Hematopoietic multipotent progenitor cell treated with erythropoietin and hydrocortisone succinate and interleukin-3 and kit ligand, for 17 days (in vitro differentiated cells): ENCODE results near the gene ARL4A.
A peak's percentile ranks its signal among the peaks of the same experiment; 100 is the strongest.
"Not testable (repeated sequence)": the region's sequence is repeated elsewhere in the genome, so short reads cannot be mapped to it uniquely, and the experiment has no call there.

Experiments used
- DNase-seq: peaks from one replicate; pipeline ENCODE4 v3.0.0-alpha.2; 2015; ENCODE audit warnings: low spot score

Gene ARL4A

GRCh38 chr7:12670000-12670729 is 17.3 kb upstream of the ARL4A start:
- no peak for DNase-seq

DNA sequence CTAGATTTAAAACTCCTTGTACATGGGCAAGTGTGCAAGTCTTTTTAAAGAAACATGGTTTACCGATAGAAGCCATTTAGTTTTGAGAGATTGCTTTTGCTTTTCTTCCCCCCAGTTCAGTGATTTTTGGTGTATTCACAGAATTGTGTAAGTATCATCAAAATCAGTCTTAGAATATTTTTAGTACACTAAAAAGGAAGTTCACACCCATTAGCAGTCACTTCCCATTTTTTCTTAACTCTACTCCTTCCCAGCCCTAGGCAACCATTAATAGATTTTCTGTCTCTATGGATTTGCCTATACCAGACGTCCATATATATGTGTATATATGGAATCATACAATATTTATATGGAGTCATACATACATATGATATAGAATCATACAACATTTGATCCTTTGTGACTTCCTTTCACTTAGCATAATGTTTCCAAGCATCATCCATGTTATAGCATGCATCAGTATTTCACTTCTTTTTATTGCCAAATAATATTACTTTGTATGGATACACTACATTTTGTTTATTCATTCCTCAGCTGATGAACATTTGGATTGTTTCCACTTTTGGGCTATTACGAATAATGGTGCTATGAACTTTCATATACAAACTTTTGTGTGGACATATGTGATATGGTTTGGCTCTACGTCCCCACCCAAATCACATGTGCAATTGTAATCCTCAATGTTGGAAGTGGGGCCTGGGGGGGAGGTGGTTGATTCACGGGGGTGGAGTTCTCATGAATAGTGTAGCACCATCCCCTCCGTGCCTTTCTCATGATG is 16.5 kb upstream of the ARL4A start:
- DNase-seq: no peak

DNA sequence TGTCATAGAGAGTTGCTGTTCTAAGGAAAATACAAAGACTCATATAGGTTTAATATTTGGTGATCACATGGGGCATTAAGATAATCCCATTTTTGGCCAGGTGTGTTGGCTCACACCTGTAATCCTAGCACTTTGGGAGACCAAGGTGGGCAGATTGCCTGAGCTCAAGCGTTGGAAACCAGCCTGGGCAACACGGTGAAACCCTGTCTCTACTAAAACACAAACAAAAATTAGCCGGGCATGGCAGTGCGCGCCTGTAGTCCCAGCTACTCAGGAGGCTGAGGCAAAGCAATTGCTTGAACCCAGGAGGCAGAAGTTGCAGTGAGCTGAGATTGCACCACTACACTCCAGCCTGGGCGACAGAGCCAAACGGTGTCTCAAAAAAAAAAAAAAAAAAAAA is 14.0 kb upstream of the ARL4A start:
- not testable (repeated sequence) for DNase-seq

DNA sequence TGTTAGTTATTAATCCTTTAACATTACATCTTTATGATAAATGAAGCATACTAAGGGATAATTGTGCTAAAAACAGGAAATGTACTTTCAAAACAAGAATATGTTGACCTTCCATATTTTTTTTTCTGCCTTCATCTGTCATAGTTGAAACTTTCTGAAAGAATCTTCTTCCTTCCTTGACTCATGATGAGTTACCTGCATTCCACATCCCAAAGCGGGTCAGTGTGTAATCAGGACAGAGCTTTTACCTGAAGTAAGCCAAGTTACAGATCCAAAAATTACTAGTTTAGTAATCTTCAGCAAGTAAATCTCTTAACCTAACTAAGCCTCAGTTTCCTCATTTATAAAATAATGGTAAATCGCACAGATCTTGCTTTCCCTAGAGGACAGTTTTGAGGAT is 13.4 kb upstream of the ARL4A start:
- DNase-seq: no peak

DNA sequence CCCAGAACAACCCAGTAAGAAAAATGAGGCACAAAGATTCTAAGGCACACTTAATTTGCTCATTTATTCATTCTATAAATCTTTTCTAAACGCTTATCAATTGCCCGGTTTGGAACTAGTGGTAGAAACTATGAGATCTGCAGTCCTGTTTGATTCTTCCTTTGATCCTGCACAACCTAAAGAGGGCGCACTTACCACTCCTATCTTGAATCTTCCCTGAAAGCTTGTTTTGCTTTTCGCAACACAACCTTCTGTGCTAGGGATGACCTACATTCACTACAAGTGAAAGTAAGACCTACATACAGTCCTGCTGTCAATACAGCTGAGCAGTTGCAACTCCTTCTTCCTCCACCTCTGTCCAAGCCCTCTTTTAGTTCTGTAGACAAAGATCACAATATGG is 12.6 kb upstream of the ARL4A start:
- peak; percentile 73 for DNase-seq

DNA sequence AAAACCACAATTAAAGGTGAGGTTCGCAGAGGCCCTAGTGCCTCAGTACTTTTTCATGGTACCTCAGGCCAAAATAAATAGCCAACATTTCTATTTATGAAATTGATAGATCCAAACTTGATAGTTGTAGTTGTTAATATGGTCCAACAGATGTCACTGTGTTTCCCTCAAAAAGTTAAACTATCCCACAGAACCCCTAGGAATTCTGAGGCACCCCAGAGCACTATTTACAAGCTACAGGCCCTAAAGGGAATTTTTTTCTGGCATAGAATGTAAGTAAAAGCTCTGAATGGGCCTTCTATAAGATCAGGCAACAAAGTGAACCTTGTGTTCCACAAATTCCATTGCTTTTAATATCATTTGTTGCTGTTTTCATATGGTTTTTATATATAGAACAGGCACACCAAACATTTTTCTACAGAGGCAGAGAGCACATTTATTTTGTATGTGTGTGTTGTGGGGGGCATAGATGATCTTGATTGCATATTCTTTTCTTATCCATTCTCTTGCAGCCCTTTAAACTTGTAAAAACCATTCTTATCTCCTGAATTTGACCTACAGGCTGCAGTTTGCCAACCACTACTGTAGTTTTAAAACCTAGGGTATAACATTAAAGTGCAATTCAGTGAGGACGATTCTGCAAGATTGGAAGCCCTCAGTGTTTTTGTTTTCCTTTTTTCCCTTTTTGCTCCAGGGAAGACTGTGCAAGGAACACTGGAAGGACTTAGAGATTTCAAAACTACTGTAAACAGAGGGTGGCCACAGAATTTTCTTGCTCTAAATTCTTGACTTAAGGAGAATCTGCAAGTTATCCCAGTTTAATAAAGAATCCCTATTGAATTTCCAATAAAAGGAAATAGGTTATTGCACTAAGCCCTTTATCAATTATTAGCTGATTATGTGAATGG is 3.5 kb upstream of the ARL4A start:
- peak; percentile 60 for DNase-seq

- no peak for DNase-seq
Observed at GRCh38 chr7:12684733-12685132, 2.7 kb upstream of the ARL4A start.

- peak; percentile 52 for DNase-seq
Observed at GRCh38 chr7:12685550-12685949, 1.9 kb upstream of the ARL4A start.

- DNase-seq: peak; percentile 97
Observed at GRCh38 chr7:12686234-12686890, 1.1 kb upstream of the ARL4A start.

DNA sequence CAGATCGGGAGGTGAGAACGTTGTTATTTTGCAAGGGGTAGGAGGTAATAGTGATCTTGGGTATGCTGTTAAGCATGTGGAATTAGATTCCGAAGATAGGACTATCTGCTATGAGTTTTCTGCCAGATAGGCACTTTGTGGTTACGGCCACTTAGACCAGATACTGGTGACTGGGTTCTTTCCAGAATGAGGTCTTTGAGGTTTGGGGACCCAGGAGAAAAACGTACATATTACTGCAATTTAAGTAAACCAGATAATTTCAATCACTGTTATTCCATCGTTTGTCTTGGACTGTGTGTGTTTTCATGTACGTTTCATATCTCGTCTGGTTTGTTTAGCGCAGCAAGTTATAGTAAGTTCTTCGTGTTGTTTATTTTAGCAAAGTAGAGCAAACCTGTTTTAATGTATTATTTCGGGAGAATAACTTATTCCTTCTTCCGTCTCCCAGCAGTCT is 312 bp downstream of the ARL4A start:
- no peak for DNase-seq

DNA sequence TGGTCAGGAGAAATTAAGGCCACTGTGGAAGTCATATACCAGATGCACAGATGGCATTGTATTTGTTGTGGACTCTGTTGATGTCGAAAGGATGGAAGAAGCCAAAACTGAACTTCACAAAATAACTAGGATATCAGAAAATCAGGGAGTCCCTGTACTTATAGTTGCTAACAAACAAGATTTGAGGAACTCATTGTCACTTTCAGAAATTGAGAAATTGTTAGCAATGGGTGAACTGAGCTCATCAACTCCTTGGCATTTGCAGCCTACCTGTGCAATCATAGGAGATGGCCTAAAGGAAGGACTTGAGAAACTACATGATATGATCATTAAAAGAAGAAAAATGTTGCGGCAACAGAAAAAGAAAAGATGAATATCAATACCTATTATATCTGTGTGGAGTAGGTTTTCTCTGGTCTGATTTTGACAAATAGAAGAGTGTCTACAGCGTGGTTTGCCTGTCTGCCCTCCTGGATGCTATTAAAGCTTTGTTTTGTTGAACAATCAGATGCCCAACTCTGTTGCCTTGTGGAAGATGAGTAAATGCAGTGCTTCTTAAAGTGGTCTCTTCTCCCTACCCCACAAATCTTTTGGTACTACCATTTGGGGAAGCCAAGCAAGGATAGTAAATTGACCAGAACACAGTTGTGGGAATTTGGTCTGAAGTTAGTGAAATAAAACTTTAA is 1.2 kb downstream of the ARL4A start:
- peak; percentile 63 for DNase-seq

GRCh38 chr7:12689451-12689850 is 2.0 kb downstream of the ARL4A start:
- DNase-seq: peak; percentile 60

GRCh38 chr7:12690041-12690878 is 2.8 kb downstream of the ARL4A start:
- peak; percentile 72 for DNase-seq

- DNase-seq: peak; percentile 49
Observed at GRCh38 chr7:12691388-12691787, 4.0 kb downstream of the ARL4A start.

DNA sequence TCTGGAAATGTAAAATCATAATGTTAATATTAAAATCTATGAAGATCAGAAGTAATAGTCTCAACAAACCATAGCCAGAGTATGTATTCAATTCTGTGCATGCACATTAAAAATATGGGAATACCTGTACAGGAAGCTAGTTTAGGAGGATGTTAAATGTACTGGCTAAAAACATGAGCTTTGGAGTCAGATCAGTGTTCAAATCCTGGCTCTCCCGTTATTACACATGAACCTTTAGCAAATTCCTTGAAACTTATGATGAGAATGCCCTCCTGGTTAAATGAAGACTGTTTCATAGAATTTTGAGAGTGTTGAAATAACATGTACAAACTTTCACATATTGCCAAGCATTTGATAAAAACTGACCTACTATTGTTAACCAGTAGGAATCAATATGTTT is 4.6 kb downstream of the ARL4A start:
- DNase-seq: no peak

DNA sequence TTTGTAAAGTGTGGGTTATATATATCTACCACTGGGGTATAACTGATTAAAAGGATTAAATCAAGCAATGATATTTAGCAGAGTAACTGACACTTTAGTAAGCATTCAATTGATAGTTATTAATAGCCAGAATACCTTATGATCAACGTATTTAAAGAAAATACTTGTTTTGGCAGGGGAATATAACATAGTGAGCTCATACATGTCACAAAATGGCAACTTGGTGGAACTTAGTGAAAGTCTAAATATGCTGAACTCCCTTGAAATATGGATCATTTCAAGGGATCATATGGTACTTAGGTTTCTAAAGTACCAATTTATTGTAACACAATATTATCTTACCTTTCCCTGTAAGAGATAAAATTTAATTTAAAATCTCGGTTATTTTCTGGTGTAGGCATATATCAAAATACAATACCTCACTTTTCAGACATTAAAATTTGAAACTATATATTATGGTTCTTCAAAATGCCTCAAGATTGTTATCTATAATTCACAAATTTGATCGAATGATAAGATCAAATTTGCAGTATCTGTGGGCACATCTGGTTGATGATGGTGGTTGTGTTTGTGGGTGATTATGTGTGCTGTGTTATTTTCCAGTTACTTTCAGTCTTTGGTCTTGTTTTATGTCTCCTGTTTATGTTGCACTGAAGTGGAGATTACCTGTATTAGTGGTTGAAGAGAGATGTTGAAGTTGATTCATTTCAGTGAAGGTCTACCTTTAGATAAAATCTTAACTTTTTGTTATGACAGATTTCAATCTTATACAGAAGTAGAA is 5.2 kb downstream of the ARL4A start:
- DNase-seq: peak; percentile 50

- peak; percentile 41 for DNase-seq
Observed at GRCh38 chr7:12694817-12695216, 7.4 kb downstream of the ARL4A start.

GRCh38 chr7:12695965-12696364 is 8.5 kb downstream of the ARL4A start:
- peak; percentile 58 for DNase-seq

DNA sequence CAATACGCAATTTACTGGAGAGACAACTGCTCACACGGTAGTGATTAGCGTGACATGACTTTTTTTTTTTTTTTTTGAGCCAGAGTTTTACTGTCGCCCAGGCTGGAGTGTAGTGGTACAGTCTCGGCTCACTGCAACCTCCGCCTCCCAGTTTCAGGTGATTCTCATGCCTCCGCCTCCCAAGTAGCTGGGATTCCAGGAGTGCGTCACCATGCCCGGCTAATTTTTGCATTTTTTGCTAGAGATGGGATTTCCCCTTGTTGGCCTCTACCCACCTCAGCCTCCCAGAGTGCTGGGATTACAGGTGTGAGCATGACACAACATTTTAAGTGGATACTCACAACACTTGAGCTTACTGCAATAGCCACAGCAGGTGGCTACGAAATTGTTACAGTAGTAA is 11.9 kb downstream of the ARL4A start:
- DNase-seq: no peak

- no peak for DNase-seq
Observed at GRCh38 chr7:12701433-12701832, 14.0 kb downstream of the ARL4A start.
